OCI-LY7 (cell line): Measurements from ENCODE around the gene HENMT1.

ENCODE experiments used
- CTCF ChIP-seq: fragments of 200-600 bp; sonication (generic); conservative IDR thresholded peaks from 2 replicates; pipeline ENCODE4 v1.5.1; 2014; ENCODE audit warnings: mild to moderate bottlenecking, antibody characterized with exemption, low read length, moderate library complexity, mixed read lengths
- EZH2phosphoT487 ChIP-seq: fragments of 200-600 bp; sonication (generic); IDR thresholded peaks from 2 replicates; pipeline ENCODE4 v1.6.1; 2018; ENCODE audit warnings: low read depth, borderline replicate concordance, mild to moderate bottlenecking, mixed run types, antibody characterized with exemption, low read length, moderate library complexity, mixed read lengths

- TF ChIP-seq CTCF (no peak), EZH2phosphoT487 (no peak)
Observed at GRCh38 chr1:108669679-108670078, 8.8 kb upstream of the HENMT1 start.
